H9 (cell line): Measurements from ENCODE around the gene PLEKHA1. TPM values are rescaled to one million over a fixed set of nuclear protein-coding genes. Genes with fewer than 3 reads are reported as not detected.
A peak's percentile ranks its signal among the peaks of the same experiment; 100 is the strongest.

Experiments
- DNase-seq: peaks from one replicate; pipeline ENCODE4 v3.0.0-alpha.2; 2017
- H2AFZ ChIP-seq: one replicate; pipeline ENCODE4 v1.6.1; 2013; ENCODE audit warnings: mild to moderate bottlenecking, low read length, control low read depth, moderate library complexity
- H2AK5ac ChIP-seq: 2 replicates; pipeline ENCODE4 v1.6.1; 2013; ENCODE audit warnings: low read length, control low read depth, mixed read lengths; ENCODE audit not compliant: insufficient read length
- H2BK120ac ChIP-seq: one replicate; pipeline ENCODE4 v1.6.1; 2013; ENCODE audit warnings: low read depth, mild to moderate bottlenecking, low read length, control low read depth, inconsistent platforms; ENCODE audit not compliant: poor library complexity, severe bottlenecking
- H2BK12ac ChIP-seq: 2 replicates; pipeline ENCODE4 v1.6.1; 2013; ENCODE audit warnings: low read length, control low read depth, mixed read lengths, low read depth; ENCODE audit not compliant: insufficient read length
- H2BK15ac ChIP-seq: 2 replicates; pipeline ENCODE4 v1.6.1; 2013; ENCODE audit warnings: low read depth, low read length, control low read depth
- H2BK20ac ChIP-seq: one replicate; pipeline ENCODE4 v1.6.1; 2013; ENCODE audit warnings: low read depth, mild to moderate bottlenecking, low read length, control low read depth, inconsistent platforms; ENCODE audit not compliant: poor library complexity, severe bottlenecking
- H2BK5ac ChIP-seq: 2 replicates; pipeline ENCODE4 v1.6.1; 2013; ENCODE audit warnings: low read length, control low read depth, mixed read lengths; ENCODE audit not compliant: insufficient read length
- H3K14ac ChIP-seq: 2 replicates; pipeline ENCODE4 v1.6.1; 2013; ENCODE audit warnings: low read length, control low read depth; ENCODE audit not compliant: insufficient read depth
- H3K18ac ChIP-seq: 2 replicates; pipeline ENCODE4 v1.6.1; 2013; ENCODE audit warnings: low read depth, mild to moderate bottlenecking, mixed read lengths, low read length, control low read depth; ENCODE audit not compliant: insufficient read length
- H3K23ac ChIP-seq: 2 replicates; pipeline ENCODE4 v1.6.1; 2013; ENCODE audit warnings: low read length, control low read depth, mixed read lengths, low read depth; ENCODE audit not compliant: insufficient read length
- H3K23me2 ChIP-seq: 2 replicates; pipeline ENCODE4 v1.6.1; 2013; ENCODE audit warnings: low read depth, mild to moderate bottlenecking, mixed read lengths, low read length, control low read depth; ENCODE audit not compliant: insufficient read length, poor library complexity, severe bottlenecking
- H3K27ac ChIP-seq: 2 replicates; pipeline ENCODE4 v1.5.1; 2013; ENCODE audit warnings: low read length, control low read depth, mixed read lengths, low read depth; ENCODE audit not compliant: insufficient read length
- H3K27me3 ChIP-seq: 2 replicates; pipeline ENCODE4 v1.6.1; 2013; ENCODE audit warnings: low read length, control low read depth, inconsistent platforms; ENCODE audit not compliant: insufficient read depth
- H3K4ac ChIP-seq: 2 replicates; pipeline ENCODE4 v1.6.1; 2013; ENCODE audit warnings: low read depth, mild to moderate bottlenecking, control low read depth, inconsistent platforms, low read length, moderate library complexity
- H3K4me1 ChIP-seq: 2 replicates; pipeline ENCODE4 v1.6.1; 2013; ENCODE audit warnings: low read length, control low read depth, inconsistent platforms; ENCODE audit not compliant: insufficient read depth
- H3K4me2 ChIP-seq: 2 replicates; pipeline ENCODE4 v1.6.1; 2013; ENCODE audit warnings: low read length, control low read depth, mixed read lengths; ENCODE audit not compliant: insufficient read length, insufficient read depth
- H3K56ac ChIP-seq: 2 replicates; pipeline ENCODE4 v1.6.1; 2013; ENCODE audit warnings: low read depth, mild to moderate bottlenecking, mixed read lengths, low read length, control low read depth; ENCODE audit not compliant: insufficient read length
- H3K79me1 ChIP-seq: 2 replicates; pipeline ENCODE4 v1.6.1; 2013; ENCODE audit warnings: low read depth, mild to moderate bottlenecking, moderate library complexity, low read length, control low read depth, inconsistent platforms; ENCODE audit not compliant: insufficient read depth, poor library complexity, severe bottlenecking
- H3K79me2 ChIP-seq: 2 replicates; pipeline ENCODE4 v1.6.1; 2013; ENCODE audit warnings: low read length, control low read depth, inconsistent platforms; ENCODE audit not compliant: insufficient read depth
- H3K9ac ChIP-seq: 2 replicates; pipeline ENCODE4 v1.6.1; 2013; ENCODE audit warnings: low read length, control low read depth, mixed read lengths; ENCODE audit not compliant: insufficient read length; ENCODE audit errors: extremely low read depth
- H3K9me3 ChIP-seq: one replicate; pipeline ENCODE4 v1.6.1; 2013; ENCODE audit warnings: low read depth, low read length, inconsistent platforms; ENCODE audit not compliant: control insufficient read depth
- H3T11ph ChIP-seq: one replicate; pipeline ENCODE4 v1.6.1; 2013; ENCODE audit warnings: mild to moderate bottlenecking, low read length, control low read depth, inconsistent platforms
- H4K20me1 ChIP-seq: one replicate; pipeline ENCODE4 v1.6.1; 2013; ENCODE audit not compliant: control insufficient read depth, insufficient read length, insufficient read depth
- H4K5ac ChIP-seq: 2 replicates; pipeline ENCODE4 v1.6.1; 2013; ENCODE audit warnings: low read depth, mild to moderate bottlenecking, mixed read lengths, low read length, control low read depth; ENCODE audit not compliant: insufficient read length
- H4K8ac ChIP-seq: replicated peaks from 2 replicates; pipeline ENCODE4 v1.6.1; 2013; ENCODE audit warnings: low read length, control low read depth, mixed read lengths, low read depth; ENCODE audit not compliant: insufficient read length
- H4K91ac ChIP-seq: 2 replicates; pipeline ENCODE4 v1.6.1; 2013; ENCODE audit warnings: low read depth, mild to moderate bottlenecking, moderate library complexity, mixed read lengths, low read length, control low read depth; ENCODE audit not compliant: insufficient read length
- H3K27ac Mint-ChIP-seq, 3 experiments: 2 replicates in 2 of 3; 3 replicates in 1 of 3; pipeline ENCODE4 v1.8.0; 2020 to 2021; ENCODE audit warnings: mixed read lengths in 3 of 3, mild to moderate bottlenecking in 1 of 3, moderate library complexity in 1 of 3
- H3K27me3 Mint-ChIP-seq: 2 replicates; pipeline ENCODE4 v1.8.0; 2021; ENCODE audit warnings: low read depth, mild to moderate bottlenecking, moderate library complexity, mixed read lengths
- H3K36me3 Mint-ChIP-seq, 3 experiments: 2 replicates in 2 of 3; 3 replicates in 1 of 3; pipeline ENCODE4 v1.8.0; 2020 to 2021; ENCODE audit warnings: low read depth in 3 of 3, mixed read lengths in 3 of 3; ENCODE audit not compliant: insufficient read depth in 1 of 3
- H3K4me1 Mint-ChIP-seq, 2 experiments: 2 replicates each; pipeline ENCODE4 v1.8.0; 2020; ENCODE audit warnings: mixed read lengths in 2 of 2
- H3K4me3 Mint-ChIP-seq, 2 experiments: 2 replicates in 1 of 2; 3 replicates in 1 of 2; pipeline ENCODE4 v1.8.0; 2020 to 2021; ENCODE audit warnings: mild to moderate bottlenecking in 2 of 2, mixed read lengths in 2 of 2, moderate library complexity in 1 of 2
- H3K9me3 Mint-ChIP-seq, 2 experiments: 2 replicates in 1 of 2; 3 replicates in 1 of 2; pipeline ENCODE4 v1.8.0; 2020; ENCODE audit warnings: mild to moderate bottlenecking in 2 of 2, mixed read lengths in 2 of 2, moderate library complexity in 1 of 2
- CTCF ChIP-seq: fragments of 200-600 bp; sonication (generic); conservative IDR thresholded peaks from 3 replicates; pipeline ENCODE4 v1.8.0; 2021; ENCODE audit warnings: antibody characterized with exemption, mild to moderate bottlenecking
- WGBS: extraction: QIAGEN DNeasy Blood & Tissue Kit; methylation state at CpG from one replicate; pipeline ENCODE4 v1.1.7; 2013; ENCODE audit warnings: missing lambda C conversion rate, low lambda C conversion rate, mixed read lengths; ENCODE audit not compliant: insufficient read length; ENCODE audit errors: extremely low coverage; 5-methylcytosine and 5-hydroxymethylcytosine counted together
- total RNA-seq: library from RNA; stranded (reverse); gene quantifications from 2 replicates; pipeline ENCODE4 v1.2.1, GENCODE V29; 2021

PLEKHA1 gene
- total RNA-seq, 1 experiment from 2014 or later, result 32.7 TPM

- no peak overlapping the region for H2BK12ac ChIP-seq
- H2BK15ac ChIP-seq, result no peak overlapping the region
- H3K36me3 Mint-ChIP-seq, result no peaks in the 10 kb centered on the region
- no peak overlapping the region for H4K8ac ChIP-seq
- no peaks in the 10 kb centered on the region for H3K4me1 ChIP-seq
- H3K23ac ChIP-seq, result no peak overlapping the region
- H3K27ac ChIP-seq, result no peak overlapping the region
- no peaks in the 10 kb centered on the region for H3K79me1 ChIP-seq
- H3K9me3 Mint-ChIP-seq, result no peaks in the 10 kb centered on the region; a peak in 1 of 5 replicates
- H2AK5ac ChIP-seq, result no peak overlapping the region
- no peak overlapping the region for H2AFZ ChIP-seq
- H3K4me1 Mint-ChIP-seq, result peaks cover 37 to 39% of the 10 kb centered on the region in 2 experiments
- peak overlapping the region; percentile 52 to 85; a peak in 2 of 5 replicates for H3K4me3 Mint-ChIP-seq
- no peaks in the 10 kb centered on the region; the same call in 1 of the 2 replicates for H3K27me3 ChIP-seq
- H3K79me2 ChIP-seq, result no peaks in the 10 kb centered on the region
- no peak overlapping the region for H2BK120ac ChIP-seq
- H4K91ac ChIP-seq, result no peak overlapping the region
- H3K56ac ChIP-seq, result no peak overlapping the region
- DNase-seq, result no peak
- no peak overlapping the region for H2BK5ac ChIP-seq
- no peak overlapping the region for H2BK20ac ChIP-seq
- H3K9ac ChIP-seq, result no peak overlapping the region
- no peak overlapping the region for H4K5ac ChIP-seq
- peaks cover 31% of the 10 kb centered on the region for H3K27me3 Mint-ChIP-seq
- H3K9me3 ChIP-seq, result no peaks in the 10 kb centered on the region
- H4K20me1 ChIP-seq, result no peaks in the 10 kb centered on the region
- WGBS, result no CpG with 5 or more reads among the region's 4 CpGs
- no peak for TF ChIP-seq CTCF
- no peak overlapping the region for H3K18ac ChIP-seq
- peaks cover 12% of the 10 kb centered on the region for H3K23me2 ChIP-seq
- H3K14ac ChIP-seq, result no peak overlapping the region
- no peak overlapping the region for H3K4me2 ChIP-seq
- peak overlapping the region in 1 of 3 experiments; percentile 24; a peak in 1 of 7 replicates for H3K27ac Mint-ChIP-seq
- H3T11ph ChIP-seq, result no peak overlapping the region
- no peak overlapping the region for H3K4ac ChIP-seq
Measured at GRCh38 chr10:122373108-122373507, 1.4 kb upstream of the PLEKHA1 start.
